ENCODE data around the gene CCNO.

Gene CCNO, protein sequence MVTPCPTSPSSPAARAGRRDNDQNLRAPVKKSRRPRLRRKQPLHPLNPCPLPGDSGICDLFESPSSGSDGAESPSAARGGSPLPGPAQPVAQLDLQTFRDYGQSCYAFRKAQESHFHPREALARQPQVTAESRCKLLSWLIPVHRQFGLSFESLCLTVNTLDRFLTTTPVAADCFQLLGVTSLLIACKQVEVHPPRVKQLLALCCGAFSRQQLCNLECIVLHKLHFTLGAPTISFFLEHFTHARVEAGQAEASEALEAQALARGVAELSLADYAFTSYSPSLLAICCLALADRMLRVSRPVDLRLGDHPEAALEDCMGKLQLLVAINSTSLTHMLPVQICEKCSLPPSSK

DNA sequence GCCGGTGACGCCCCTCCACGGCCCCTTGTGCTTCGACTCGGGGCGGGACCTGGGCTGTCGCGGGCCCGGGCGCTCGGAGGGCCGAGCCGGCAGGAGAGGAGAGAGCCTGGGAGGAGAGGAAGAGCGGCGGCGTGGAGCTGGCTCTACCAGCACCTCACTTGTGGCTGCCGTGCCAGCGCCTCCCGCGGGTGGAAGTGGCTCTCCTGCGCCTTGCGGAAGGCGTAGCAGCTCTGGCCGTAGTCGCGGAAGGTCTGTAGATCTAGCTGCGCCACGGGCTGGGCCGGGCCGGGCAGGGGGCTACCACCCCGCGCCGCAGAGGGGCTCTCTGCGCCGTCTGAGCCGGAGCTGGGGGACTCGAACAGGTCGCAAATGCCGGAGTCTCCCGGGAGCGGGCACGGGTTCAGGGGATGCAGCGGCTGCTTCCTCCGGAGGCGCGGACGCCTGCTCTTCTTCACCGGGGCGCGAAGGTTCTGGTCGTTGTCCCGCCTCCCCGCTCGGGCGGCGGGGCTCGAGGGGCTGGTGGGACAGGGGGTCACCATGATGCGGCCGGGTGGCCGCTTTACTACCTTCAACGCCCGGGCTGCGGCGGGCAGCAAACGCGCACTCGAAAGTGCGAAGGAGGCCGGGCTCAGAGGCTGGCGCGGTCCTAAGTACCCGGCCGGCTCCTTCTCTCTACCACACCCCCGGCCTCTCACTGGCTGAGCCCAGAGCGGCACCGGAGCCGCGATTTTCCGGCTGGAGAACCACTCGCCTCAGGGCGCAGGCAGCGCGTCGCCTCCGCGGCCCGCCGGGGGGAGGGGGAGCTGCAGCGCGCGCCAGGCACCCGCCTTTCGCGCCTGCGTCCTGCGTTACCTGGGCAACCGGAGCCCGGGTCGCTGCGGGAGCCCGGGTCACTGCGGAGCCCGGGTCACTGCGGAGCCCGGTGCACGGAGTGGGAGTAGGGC is at the start of gene CCNO:
Gene CCNO, minus strand, starts transcription at position 624 of the 944 bp plus-strand sequence. Its CDS starts 85 bp downstream, at position 539.
- DNase-seq (ENCODE audit: low read depth in 3 of 3) = peak in 2 of 3 experiments; percentile 35 to 73

DNA sequence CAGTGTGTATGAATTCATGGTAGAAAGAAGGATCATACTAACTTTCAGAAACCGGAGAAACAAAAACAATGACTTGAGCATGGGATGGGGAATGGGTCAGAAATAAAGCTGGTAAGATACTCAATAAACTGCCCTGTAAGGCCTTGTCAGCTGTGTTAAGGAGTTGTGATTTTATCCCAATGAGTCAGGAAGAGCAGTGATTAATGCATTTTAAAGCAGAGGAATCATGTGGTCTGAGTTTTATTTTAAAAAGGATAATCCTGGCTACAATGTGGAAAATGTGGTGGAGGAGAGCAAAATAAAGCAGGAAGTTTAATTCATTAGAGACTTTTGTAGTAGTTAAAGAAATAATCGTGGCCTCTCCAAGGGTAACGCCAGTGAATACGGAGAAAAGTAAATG is 45.4 kb upstream of the CCNO start:
- DNase-seq (ENCODE audit: low read depth in 3 of 3) = no peak

DNA sequence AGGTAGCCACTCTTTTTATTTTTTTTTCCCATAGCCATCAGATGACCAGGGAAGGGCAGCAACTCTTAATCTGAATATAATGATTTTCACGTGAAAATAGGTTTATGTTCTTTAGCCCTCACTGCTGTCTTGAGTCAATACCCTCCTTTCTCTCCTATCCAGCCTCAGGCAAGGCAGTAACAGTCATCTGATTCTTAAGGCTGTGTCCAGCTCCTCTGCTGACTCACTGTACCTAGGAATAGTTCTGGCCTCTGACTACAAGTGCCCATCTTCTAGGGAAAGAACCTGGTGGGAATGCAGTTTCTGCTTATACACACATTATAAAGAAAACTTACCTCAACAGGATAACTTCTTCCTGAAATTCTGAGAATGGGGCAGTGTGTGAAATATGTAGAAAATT is 43.4 kb upstream of the CCNO start:
- DNase-seq (ENCODE audit: low read depth in 3 of 3) = no peak

DNA sequence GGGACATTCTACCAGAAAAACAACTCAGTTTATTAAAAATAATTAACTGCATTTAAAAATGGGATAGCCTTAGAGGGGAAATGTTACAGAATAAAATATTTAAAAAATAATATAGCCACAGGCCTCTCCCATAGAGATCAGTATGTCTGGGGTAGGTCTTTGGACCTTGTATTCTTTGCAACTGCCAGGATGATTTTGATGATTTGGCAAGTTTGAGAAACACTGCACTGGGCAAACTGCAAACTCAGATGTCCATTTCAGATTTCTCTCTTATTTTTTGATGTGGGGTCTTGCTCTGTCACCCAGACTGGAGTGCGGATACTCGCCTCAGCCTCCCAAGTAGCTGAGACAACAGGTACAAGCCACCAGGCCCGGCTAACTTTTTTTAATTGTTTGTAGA is 24.9 kb upstream of the CCNO start:
- DNase-seq (ENCODE audit: low read depth in 3 of 3) = no peak

DNA sequence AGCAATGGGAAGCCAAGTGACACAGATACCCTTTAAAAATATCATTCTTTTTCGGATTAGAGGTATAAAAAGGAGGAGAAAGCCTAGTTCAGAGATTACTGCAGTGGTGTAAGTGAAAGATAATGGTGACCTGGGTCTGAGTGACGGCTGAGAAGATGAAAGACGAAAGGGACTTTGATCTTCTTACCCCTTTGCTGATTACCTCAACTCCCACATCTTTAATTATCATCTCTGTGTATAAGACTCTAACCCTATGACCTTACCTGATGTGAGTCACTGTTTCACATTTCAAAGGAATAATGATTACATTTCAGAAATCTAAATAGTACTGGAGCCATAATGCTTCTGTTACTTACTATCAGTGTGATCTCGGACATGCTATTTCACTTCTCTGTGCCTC is 21.4 kb upstream of the CCNO start:
- DNase-seq (ENCODE audit: low read depth in 3 of 3) = no peak

DNA sequence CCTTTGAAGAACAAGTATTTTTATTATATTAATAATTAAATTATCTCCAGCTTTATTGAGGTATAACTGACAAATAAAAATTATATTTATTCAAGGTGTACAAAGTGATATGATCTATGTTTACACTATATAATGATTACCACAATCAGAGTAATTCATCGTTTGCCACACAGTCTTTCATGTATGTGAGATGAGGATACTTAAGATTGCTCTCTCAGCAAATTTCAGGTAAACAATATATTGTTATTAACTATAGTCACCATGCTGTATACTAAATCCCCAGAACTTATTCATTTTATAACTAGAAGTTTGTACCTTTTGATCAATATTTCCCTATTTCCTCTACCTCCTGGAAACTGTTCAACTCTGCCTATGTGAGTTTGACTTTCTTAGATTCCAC is 16.7 kb upstream of the CCNO start:
- no peak for DNase-seq (ENCODE audit: low read depth in 3 of 3)

DNA sequence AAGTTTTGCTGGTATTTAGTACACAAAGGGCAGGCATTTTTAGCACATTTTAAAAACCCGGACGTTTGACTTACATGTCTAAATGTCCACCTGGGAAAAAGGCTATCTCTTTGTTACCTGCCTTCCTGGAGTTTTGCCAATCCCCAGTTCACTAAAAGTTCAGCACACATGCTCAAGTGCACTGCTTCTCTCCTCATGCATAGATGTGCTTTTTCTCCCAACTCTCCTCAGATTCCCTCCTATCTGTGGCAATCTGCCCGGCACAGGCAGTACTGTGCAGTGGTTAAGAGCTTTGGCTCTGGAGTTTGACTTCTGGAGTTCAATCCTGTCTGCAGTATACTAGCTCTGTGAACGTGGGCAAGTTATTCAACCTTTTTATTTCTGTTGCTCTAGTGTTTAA is 8.3 kb upstream of the CCNO start:
- no peak for DNase-seq (ENCODE audit: low read depth in 3 of 3)

DNA sequence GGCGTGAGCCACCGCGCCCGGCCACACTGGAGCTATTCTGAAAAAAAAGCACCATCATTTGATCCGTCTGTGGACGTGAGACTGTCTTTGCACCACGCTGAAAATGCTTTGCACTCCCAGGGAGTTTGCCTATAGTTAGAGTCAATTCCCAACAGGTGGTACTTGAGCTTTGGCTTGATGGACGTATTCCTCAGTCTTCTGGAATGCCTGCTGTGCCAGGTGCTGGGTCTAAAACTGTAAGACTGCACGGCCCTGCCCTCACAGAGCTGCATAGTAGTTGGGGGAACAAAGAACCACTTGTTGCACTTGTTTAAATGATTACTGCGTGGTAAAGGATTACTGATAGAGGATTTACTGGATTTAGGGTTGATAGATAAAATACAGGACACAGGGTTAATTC is 3.4 kb upstream of the CCNO start:
- DNase-seq (ENCODE audit: low read depth in 3 of 3) = no peak

DNA sequence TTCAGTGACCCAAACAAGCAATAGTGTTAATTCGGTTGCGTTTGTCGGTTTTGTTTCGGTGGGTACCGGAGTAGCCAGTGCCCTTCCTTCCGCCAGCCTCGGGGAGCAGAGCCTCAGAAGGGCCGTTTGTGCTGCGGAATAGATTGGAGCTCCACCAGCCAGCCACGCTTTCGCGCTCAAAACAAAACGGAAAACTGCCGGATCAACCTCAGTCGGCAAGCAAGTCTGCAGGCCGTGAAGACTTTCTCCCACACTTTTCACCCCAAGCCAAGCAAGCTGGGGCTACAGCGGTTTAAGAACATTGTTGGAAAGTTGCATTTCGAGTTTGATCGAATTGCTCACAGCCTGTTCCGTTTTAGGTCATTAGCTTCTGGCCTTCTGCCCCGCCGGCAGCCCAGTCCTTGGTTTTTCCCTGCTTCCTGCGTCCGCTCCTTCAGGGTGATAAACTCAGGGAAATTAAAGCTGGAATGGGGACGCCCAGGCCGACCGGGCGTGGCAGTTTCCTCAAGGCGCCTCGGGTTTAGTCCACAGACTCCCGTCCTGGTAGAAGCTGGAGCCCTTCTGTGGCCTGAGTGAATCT is 803 bp upstream of the CCNO start:
- DNase-seq (ENCODE audit: low read depth in 3 of 3) = no peak

DNA sequence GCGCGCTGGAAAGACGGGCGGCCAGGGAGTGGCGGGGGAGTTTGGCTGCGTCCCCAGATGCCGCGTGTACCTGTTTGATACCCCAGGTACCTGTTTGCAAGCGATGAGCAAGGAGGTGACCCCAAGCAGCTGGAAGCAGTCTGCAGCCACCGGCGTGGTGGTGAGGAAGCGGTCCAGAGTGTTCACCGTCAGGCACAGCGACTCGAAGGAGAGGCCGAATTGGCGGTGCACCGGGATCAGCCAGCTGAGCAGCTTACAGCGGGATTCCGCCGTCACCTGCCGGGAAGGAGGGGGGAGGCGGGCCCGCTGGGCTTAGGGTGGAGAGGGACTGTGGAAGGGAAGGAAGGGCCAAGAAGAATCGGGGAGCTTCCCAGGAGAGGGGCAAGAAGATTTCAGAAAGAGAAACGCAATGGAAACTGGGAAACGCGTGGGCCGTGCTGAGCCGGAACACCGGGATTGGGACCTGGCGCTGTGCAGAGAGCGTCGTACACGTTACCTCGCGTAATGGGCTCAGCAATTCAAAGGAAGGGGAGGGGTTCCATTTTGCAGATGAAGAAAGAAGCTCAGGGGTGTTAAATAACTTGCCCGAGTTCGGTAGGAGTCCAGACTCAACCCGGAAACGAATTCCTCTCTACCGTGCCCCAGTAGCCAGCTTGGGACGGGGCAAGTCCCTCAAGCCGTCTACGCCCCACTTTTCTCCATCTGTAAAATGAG is 980 bp downstream of the CCNO start:
- DNase-seq (ENCODE audit: low read depth in 3 of 3) = no peak

DNA sequence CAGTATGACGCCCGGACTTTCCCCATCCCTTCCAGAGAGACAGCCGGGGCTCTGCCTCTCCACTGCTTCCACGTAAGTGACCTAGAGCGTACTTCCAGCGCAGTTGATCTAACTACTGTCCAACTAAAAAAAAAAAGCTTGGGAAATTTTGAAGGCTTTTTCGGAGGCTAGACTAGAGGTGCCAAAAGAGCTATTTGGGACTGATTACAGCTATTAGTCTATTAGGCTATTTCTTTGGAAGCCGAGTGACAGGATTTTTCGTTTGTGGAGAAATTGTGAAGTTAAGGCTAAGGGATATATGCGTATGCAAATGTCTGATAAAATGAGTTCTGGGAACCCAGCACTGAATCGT is 1.5 kb downstream of the CCNO start:
- no peak for DNase-seq (ENCODE audit: low read depth in 3 of 3)

DNA sequence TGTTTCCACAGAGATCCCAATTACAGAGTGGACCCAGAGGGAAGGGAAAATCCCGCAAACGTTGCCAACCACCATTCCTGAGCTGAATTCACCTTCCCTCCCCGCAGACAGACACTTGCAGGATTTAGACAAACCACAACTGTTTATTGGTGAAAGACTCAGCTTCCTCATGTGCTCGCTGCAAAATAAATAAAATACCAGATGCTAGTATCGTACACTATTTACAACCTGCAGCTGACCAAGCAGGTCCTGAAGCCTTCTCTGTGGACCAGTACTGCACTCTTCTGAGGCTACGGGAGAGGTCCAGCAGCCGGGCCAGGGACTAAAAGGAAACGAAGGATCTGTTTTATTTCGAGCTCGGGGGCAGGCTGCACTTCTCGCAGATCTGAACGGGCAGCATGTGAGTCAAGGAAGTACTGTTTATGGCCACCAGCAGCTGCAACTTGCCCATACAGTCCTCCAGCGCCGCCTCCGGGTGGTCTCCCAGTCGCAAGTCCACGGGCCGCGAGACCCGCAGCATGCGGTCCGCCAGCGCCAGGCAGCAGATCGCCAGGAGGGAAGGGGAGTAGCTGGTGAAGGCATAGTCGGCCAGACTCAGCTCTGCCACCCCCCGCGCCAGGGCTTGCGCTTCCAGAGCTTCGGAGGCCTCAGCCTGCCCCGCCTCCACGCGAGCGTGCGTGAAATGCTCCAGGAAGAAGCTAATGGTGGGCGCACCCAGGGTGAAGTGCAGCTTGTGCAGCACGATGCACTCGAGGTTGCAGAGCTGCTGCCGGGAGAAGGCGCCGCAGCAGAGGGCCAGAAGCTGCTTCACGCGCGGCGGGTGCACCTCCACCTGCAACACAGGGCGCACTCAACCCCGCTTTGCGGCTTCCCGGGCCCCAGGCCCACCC is 2.1 kb downstream of the CCNO start:
- DNase-seq (ENCODE audit: low read depth in 3 of 3) = no peak

DNA sequence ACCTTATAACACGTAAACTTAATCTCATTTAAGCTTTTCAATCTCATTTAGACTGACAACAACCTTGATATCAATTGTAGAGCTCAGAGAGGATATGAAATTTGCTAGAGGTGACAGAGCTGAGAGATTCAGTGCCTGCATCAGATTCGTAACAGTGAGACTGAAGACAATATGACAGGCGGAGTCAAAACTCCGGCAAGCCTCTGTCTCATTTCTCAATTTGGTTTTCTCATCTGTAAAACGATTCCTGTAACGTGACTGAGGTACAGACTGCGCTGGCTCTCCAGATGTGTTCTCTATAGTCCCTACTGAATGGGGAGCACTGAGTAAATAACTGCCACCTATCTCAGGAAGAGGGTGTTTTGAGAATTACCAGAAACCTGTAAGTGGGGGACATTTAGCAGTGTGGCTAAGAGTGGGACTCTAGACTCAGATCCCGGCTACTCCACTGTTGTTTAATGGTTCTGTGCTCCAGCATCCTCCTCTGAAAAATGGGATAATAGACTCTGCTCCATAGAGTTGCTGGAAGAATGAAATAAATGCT is 3.2 kb downstream of the CCNO start:
- DNase-seq (ENCODE audit: low read depth in 3 of 3) = no peak

DNA sequence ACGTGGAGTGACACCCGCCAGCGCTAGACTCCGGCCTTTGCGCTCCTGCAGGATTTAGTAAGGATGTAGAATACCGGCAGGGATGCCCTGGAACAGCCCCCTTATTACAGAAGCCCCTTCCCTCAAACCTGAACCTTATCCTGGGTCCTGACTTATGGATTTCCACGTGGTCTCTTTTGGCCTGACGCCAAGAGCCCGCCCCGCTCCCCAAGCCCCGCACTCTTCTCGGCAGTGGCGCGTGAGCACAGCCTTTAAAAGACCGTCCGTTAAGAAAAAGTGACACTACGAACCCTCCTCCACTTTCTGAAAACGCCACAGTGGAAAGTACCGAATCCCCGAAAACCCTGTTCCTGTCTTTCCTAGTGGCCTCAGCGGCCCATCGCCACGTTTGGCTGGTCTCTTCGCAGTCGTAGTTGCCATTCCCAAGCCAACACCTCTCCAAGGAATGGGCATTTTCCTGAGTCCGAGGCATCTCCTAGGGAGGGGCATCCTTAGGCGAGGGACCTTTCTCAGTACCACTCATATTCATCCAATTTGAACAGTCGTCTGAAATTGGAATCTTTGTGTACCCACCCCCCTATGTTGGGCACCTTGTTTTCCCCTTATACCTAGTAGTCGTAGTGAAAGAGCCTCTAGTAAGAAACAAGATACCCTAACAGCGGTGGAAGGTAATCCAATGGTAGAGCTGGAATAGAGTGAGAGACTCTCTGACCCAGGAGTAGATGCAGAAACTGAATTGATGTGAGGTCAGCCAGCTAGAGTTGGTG is 5.6 kb downstream of the CCNO start:
- no peak for DNase-seq (ENCODE audit: low read depth in 3 of 3)

DNA sequence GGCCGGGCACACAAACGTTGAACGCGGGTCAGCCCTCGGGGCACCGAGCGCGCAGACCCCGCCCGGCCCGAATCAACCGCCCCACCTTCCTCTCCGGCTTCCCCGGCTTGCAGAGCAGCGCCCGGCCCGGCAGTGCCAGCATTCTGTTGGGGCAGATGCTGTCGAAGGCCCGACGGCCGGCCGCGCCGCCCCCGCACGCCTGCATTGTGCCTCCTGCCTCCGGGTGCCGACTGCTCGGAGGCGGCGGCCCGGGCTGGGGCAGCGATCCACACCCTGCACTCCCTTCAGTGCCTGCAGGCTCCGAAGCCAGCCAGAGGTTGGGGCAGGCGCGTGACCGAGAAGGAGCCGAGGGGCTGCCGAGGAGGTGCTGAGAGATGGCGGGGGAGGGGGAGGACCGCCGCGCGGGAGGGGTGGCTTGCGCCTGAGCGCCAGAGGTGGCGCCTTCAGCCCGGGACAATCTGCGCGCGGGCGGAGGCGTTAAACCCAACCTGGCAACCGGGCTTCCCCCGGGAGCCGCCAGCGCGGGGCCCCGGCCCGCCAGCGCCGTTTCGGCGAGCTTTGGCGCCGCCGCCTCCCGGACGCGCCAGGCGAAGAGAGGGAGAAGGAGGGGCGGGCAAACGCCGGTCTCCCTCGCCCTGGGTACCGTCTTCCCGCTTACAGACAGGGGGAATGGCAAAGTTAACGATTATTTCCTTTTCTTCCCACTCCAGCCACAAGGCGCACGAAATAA is 6.3 kb downstream of the CCNO start, which contains the start of gene MCIDAS:
Gene MCIDAS, minus strand, starts transcription at position 382 of the 730 bp plus-strand sequence. Its CDS starts 177 bp downstream, at position 205.
- DNase-seq (ENCODE audit: low read depth in 3 of 3) = peak; percentile 31 to 71 (median 43)

DNA sequence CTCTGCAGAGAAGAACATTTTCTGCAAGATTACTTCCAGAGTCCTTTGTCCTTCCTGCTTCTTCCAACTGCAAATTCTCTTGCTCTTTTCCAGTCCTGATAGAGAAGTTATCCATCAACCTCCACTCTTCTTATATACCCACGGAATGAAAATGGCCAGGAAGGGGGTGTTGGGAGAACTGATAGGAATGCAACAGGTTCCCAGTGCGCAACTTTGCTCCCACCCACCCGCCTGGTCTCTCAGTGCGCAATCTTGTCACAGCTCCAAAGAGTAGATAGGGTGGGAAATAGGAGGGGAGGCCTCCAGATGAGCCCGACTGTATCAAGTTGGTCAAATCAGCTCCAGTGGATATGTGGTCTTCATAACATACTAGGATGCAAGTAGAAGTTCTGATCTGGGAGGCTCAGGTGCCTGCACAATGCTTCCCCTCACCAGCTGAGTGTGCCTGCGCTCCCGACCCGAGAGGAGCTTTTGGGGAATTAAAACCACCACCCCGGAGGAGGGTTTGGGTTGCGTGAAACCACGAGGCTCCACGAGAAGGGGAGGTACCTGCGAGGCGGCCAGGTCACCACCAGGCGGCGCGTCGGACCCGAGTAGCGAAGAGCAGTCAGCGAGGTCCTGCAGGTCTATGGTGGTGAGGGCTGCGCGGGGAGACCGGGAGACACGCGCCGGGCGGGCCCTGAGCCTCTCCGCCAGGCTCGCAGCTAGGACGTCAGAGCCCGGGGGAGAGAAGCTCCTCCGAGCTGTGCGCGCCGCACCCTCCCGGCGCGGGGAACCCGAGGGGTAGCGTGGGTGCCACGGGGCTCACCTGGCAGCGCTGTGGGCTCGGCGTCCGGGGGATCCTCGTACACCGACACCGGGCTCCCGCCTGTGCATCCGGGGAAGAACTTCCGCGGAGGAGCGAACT is 7.1 kb downstream of the CCNO start:
- DNase-seq (ENCODE audit: low read depth in 3 of 3) = peak in 1 of 3 experiments; percentile 77

DNA sequence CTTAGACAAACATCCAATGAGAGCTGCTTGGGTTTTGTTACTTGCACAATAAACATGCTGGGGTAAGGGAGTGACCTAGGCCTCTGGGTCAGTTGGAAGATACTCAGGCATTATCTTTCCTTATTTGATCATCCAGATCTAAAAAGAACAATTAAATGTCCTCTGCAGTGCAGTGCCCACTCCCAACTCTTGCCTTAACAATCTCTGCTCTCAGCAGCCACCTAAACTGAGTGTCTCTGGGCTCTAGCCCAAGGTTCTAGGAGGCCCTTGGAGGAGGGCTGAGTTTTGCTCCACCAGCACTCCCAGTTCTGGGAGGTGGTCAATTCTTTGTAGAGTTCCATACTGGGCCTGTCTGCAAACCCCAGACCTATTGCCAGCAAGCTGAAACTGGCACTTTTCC is 8.1 kb downstream of the CCNO start:
- no peak for DNase-seq (ENCODE audit: low read depth in 3 of 3)

DNA sequence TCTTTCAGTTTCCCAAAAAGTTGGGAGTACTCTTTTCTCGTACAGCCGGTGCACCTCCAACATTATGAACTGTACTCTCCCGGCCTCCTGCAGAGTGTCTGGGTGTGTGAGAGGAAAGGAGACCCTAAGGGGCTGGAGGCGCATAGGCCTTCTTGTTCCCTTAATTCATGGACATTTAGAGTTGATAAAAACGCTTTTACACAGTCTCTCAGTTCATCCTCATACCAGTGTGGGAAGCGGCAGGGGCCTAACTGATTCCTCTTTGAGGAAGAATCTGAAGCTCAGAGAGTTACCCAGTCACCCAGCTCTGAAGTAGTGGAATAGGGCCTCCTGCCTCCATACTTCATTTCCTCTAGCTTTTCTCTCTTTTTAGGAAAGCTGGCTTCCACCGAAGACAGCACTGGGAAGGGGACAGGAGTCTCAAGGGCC is 9.6 kb downstream of the CCNO start:
- DNase-seq (ENCODE audit: low read depth in 3 of 3) = no peak
